Esophagus squamous epithelium (tissue), 5 donors: ENCODE data around the gene ARAP1. TPM values are rescaled to one million over a fixed set of nuclear protein-coding genes. Genes with fewer than 3 reads are reported as not detected.

ENCODE experiments used
- DNase-seq: peaks from one replicate; lab custom pipeline; 2025; lab: John Stamatoyannopoulos, UW
- H3K27ac ChIP-seq, 4 donors: fragments of 200-600 bp; sonication (generic); one replicate each; pipeline ENCODE4 v1.5.1; 2016 to 2019; ENCODE audit warnings: mild to moderate bottlenecking in 1 of 4
- H3K27me3 ChIP-seq, 4 donors: fragments of 200-600 bp; sonication (generic); 1 replicate in 3 of 4; 2 replicates in 1 of 4; pipeline versions ENCODE4 v1.5.1 to v1.6.0; 2017 to 2021; ENCODE audit warnings: antibody characterized with exemption in 1 of 4
- H3K36me3 ChIP-seq, 3 donors: fragments of 200-600 bp; sonication (generic); one replicate each; pipeline ENCODE4 v1.5.1; 2016 to 2019
- H3K4me1 ChIP-seq, 3 donors: fragments of 200-600 bp; sonication (generic); one replicate each; pipeline ENCODE4 v1.5.1; 2017 to 2019
- H3K4me3 ChIP-seq, 4 donors: fragments of 200-600 bp; sonication (generic); 1 replicate in 3 of 4; 2 replicates in 1 of 4; pipeline ENCODE4 v1.5.1; 2016 to 2019; ENCODE audit warnings: mild to moderate bottlenecking in 2 of 4, moderate library complexity in 1 of 4
- H3K9me3 ChIP-seq, 3 donors: fragments of 200-600 bp; sonication (generic); one replicate each; pipeline ENCODE4 v1.5.1; 2016 to 2019
- CTCF ChIP-seq, 6 experiments: fragments of 450-650 bp in 4 of 6; fragments of 200-600 bp in 2 of 6; sonication (generic) in 2 of 6; IDR thresholded peaks; one replicate each; pipeline ENCODE4 v1.5.1; 2016 to 2019; ENCODE audit warnings: antibody characterized with exemption in 6 of 6, mild to moderate bottlenecking in 4 of 6, moderate library complexity in 4 of 6
- POLR2A ChIP-seq, 4 donors: fragments of 450-650 bp; IDR thresholded peaks; one replicate each; pipeline ENCODE4 v1.6.1; 2017; ENCODE audit warnings: antibody characterized with exemption in 4 of 4, mild to moderate bottlenecking in 4 of 4, moderate library complexity in 3 of 4
- WGBS, 2 donors: methylation state at CpG; one replicate each; pipeline ENCODE4 v1.1.5; 2018; 5-methylcytosine and 5-hydroxymethylcytosine counted together
- intact Hi-C: fragments of 100-400 bp; cut with DNase I; formaldehyde crosslinking; loops from one replicate; pipeline ENCODE4 v1.15.0; 2022
- total RNA-seq, 4 donors: library from RNA; depleted of rRNA; stranded (reverse); fragments of >200 nt; gene quantifications; one replicate each; pipeline ENCODE4 v1.1.0, GENCODE V29; 2016
- donor health status: DM: yes; HTN: yes; CAD: no.

Gene ARAP1
- total RNA-seq, 4 donors from 2014 or later, result 37.8 to 114 (median 70.6) TPM

- no peak for TF ChIP-seq CTCF (IDR thresholded peaks at IDR 0.05)
- 52 to 60% methylated on average over 4 to 6 of the region's 24 CpGs for WGBS, 2 donors
- Histone ChIP-seq H3K4me1 (peaks cover 0 to 56% (median 14%) of the 10 kb centered on the region in 3 donors), H3K9me3 (no peaks in the 10 kb centered on the region), H3K27me3 (peaks cover 0 to 5% (median 0%) of the 10 kb centered on the region in 4 donors), H3K4me3 (no peak overlapping the region), H3K36me3 (peaks cover 20 to 70% (median 23%) of the 10 kb centered on the region in 3 donors), H3K27ac (peak overlapping the region in 3 of 4 donors; percentile 48 to 80 (median 59))
- DNase-seq, result no peak
- intact Hi-C loops, result no loop called here
Observed at GRCh38 chr11:72685560-72686480, 66.4 kb downstream of the ARAP1 start.

- DNase-seq, result no peak
- peak overlapping the region in 3 of 4 donors; percentile 48 to 80 (median 59) for H3K27ac ChIP-seq
Observed at GRCh38 chr11:72684236-72684912, 67.8 kb downstream of the ARAP1 start.

GRCh38 chr11:72683782-72684200 is 68.4 kb downstream of the ARAP1 start:
- H3K4me3 ChIP-seq, result no peak overlapping the region
- intact Hi-C loops, result no loop called here
- peaks cover 0 to 24% (median 2%) of the 10 kb centered on the region in 4 donors for H3K27me3 ChIP-seq
- TF ChIP-seq CTCF (IDR thresholded peaks at IDR 0.05) (peak; percentile 79 to 96 (median 88)), POLR2A (IDR thresholded peaks at IDR 0.05) (no peak)
- H3K27ac ChIP-seq, result peak overlapping the region in 3 of 4 donors; percentile 10 to 80 (median 15)
- DNase-seq, result no peak
- 0 to 47% methylated on average over 1 to 6 of the region's 7 CpGs for WGBS, 2 donors
- peaks cover 0 to 50% (median 14%) of the 10 kb centered on the region in 3 donors for H3K4me1 ChIP-seq
- peaks cover 12 to 50% (median 19%) of the 10 kb centered on the region in 3 donors for H3K36me3 ChIP-seq
- no peaks in the 10 kb centered on the region for H3K9me3 ChIP-seq

More at GRCh38 chr11:72684236-72684912, 67.8 kb downstream of the ARAP1 start:
- peaks cover 0 to 18% (median 0%) of the 10 kb centered on the region in 4 donors for H3K27me3 ChIP-seq
- peaks cover 0 to 55% (median 14%) of the 10 kb centered on the region in 3 donors for H3K4me1 ChIP-seq
- intact Hi-C loops, result no loop called here
- no peak overlapping the region for H3K4me3 ChIP-seq
- WGBS, 2 donors, result 38% methylated on average over 2 of the region's 9 CpGs; no CpG with 5 or more reads in 1 of the 2 donors
- H3K36me3 ChIP-seq, result peaks cover 17 to 56% (median 19%) of the 10 kb centered on the region in 3 donors
- no peak for TF ChIP-seq POLR2A (IDR thresholded peaks at IDR 0.05)
- peak; percentile 12 to 74 (median 38) for TF ChIP-seq CTCF (IDR thresholded peaks at IDR 0.05)
- H3K9me3 ChIP-seq, result no peaks in the 10 kb centered on the region

GRCh38 chr11:72682858-72683243 is 69.4 kb downstream of the ARAP1 start:
- no peak overlapping the region for H3K27ac ChIP-seq
- H3K27me3 ChIP-seq, result peaks cover 0 to 34% (median 2%) of the 10 kb centered on the region in 4 donors
- peaks cover 4 to 40% (median 11%) of the 10 kb centered on the region in 3 donors for H3K36me3 ChIP-seq
- WGBS, 2 donors, result 17 to 47% methylated on average over 1 to 4 of the region's 4 CpGs
- peaks cover 0 to 45% (median 14%) of the 10 kb centered on the region in 3 donors for H3K4me1 ChIP-seq
- no peak overlapping the region for H3K4me3 ChIP-seq
- no peaks in the 10 kb centered on the region for H3K9me3 ChIP-seq
- intact Hi-C loops, result no loop called here
- no peak for DNase-seq
- no peak for TF ChIP-seq POLR2A (IDR thresholded peaks at IDR 0.05)
- no peak for TF ChIP-seq CTCF (IDR thresholded peaks at IDR 0.05)
